HT-29 (cell line): ENCODE results near the gene NDUFA8. TPM values are rescaled to one million over a fixed set of nuclear protein-coding genes. Genes with fewer than 3 reads are reported as not detected.
A peak's percentile ranks its signal among the peaks of the same experiment; 100 is the strongest.

Source experiments
- DNase-seq: peaks from one replicate; pipeline ENCODE4 v3.0.0-alpha.2; 2015; ENCODE audit warnings: low spot score
- total RNA-seq: library from RNA; depleted of rRNA; stranded (reverse); fragments of >200 nt; shearing (Covaris generic); gene quantifications from 2 replicates; pipeline ENCODE4 v1.2.3, GENCODE V29; 2014

Gene NDUFA8
- total RNA-seq, 1 experiment from 2014 or later, result 28.1 TPM

DNA sequence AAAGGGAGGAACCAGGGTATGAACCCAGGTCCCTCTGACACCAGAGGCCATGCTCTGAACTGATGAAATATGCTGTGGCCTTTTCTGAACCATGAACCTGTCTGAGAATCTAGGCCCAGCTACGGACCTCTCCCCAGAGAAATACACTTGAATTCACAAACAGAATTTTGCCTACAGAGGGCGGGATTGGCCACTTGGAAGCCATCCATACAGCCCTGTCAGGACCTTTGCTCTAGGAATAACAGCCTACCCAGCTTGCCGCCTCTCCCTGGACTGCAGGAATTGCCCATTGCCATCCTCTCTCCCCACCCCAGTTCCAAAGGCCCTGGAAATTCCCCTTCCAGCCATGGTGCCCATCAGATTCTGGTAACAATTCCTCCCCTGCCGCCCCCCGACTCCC, 26.7 kb upstream of the NDUFA8 start:
- DNase-seq, result peak; percentile 38

DNA sequence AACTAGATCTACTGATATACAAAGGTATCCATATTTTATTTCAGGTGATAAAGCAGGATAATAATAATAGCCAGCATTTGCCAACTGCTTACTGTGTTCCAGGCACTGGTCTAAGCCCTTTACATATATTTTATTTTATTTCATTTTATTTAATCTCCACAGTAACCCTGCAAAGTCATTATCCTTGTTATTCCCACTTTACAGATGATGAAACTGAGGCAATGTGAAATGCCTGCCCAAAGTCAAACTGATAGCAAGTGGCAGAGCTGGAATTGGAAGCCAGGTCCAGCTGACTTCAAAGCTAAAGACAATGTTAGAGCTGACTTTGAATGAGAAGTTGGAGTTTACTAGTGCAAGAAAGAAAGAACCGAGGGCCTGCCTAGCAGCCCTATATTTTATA, 25.0 kb upstream of the NDUFA8 start:
- no peak for DNase-seq

DNA sequence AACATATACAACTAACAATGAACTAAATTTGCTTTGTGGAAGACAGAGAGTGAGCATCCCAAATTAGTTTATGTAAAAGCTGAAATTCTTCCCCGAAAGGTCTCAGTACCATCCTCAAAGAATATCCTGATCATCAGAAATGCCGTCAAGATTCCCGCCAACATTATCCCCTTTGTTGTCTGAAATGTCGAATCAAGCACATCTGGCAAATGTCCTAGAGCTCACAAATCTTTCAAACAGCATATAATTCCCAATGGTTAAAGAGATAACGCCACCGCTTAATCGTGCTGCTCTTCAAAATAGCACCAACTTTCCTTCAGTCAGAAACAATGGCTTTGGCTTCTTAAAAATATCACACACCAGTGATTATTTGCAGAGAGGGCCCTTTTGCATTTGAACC, 23.9 kb upstream of the NDUFA8 start:
- DNase-seq, result no peak

DNA sequence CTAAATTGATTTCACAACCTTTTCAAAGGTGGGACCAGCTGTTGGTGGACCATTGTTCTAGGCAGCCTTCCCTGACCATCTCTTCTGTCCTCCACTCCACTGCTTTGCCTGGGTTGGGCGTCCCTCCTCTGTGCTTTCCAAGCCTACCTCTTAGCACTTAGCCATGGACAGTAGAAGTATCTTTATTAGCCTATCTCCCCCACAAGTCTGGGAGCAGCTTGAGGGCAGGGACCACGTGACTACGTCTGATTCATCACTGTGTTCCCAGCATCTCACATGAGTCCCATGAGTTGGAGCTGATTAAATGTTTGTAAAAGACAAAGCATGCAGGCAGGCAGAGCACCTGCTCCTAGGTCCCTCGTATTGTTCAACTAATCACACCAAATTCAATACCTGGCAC, 21.1 kb upstream of the NDUFA8 start:
- peak; percentile 33 for DNase-seq

DNA sequence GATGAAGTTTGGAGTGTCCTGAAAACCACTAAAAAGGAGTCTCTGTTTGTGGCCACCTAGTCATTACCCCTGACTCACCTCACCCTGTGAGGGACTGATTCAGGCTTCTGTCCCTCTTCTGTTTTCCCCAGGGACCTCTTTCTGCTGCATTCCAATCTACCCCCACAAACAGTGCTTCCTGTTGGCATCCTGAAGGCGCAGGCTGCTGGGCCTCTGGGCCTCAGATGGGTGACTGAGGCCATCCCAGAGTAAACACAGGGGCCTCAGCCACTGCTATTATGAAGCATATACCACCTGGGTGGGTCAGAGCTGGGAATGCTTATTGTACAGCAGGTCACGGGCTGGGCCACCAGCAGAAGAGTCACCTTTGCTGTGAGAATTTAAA, 20.1 kb upstream of the NDUFA8 start:
- DNase-seq, result no peak

DNA sequence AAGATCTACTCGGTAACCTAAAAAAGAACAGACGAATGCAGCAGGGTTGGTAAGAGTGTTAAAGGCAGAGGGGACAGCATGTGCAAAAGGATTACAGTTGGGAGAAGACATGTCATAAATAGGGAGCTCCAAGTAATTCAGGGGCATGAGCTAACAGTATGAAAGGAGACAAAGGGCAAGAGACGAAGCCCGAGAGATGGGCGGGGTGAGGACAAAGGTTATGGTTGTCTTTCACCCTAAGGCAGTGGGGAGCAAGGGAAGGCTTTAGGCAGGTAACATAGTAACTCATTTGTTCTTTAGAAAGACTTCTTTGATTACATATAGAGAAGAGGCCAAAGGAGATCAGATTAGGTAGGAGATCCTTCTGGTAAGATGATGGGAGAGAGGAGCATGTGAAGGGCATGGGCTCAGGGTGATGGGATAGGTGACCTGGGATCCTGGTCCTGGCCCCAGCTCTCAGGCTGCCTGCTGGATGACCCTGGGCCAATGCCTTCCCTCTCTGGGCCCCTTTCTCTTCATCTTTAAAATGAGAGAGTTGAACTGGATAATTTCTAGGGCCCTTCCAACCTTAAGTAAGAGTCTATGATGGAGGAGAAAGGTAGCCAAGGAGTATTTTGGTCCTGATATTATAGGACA, 19.6 kb upstream of the NDUFA8 start:
- peak; percentile 16 for DNase-seq

DNA sequence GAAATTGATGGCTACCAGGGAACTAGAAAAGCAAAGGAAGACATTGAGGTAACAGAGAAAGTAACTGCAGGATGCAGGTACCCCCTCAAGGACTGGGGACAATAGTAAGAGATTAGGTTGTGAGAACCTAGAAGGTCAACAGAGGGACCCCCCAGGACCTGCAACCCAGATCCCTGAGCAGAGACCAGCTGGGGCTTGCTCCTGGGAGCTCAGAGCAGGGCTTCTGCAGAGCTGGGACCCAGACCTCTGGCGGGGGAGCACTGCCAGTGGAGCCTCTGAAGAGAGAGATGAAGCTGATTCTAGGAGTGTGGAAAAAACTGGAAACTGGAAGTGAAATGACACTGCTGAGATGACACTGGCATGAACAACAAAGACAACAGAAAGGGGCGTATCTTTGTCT, 17.3 kb upstream of the NDUFA8 start:
- DNase-seq, result no peak

DNA sequence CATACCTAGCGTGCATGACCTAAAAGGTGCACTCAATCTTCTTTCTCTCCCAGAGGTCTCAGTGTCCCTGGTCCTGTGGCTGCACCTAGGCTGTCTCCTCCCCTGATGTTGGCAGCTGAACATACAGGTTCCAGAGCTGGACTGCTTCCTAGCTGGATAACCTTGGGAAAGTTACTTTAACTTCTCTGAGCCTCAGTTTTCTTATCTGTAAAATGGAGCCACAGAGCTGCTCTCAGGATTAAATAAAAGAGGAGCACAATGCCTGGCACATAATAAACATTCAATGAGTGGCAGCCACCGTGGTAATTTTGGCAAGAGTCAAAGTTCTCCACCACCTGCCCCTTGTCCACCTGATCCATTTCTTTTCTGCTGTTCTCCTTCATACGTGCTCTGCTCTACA, 14.1 kb upstream of the NDUFA8 start:
- DNase-seq, result no peak

DNA sequence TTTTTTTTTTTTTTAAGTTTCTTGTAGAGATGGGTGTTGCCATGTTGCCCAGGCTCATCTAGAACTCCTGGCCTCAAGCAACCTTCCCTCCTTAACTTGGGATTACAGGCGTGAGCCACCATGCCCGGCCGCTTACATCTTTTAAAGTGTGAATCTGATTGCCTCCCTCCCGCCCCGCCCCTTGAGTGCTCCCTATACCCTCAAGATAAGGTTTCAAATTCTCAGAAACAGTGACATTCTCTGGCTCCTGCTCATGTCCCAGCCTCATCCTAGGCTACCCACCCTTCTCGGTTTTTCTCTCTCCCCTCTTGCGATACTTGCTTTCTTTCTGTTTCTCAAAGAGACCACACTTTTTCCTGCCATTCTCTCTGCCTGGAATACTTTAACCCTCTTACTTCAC, 12.6 kb upstream of the NDUFA8 start:
- no peak for DNase-seq

DNA sequence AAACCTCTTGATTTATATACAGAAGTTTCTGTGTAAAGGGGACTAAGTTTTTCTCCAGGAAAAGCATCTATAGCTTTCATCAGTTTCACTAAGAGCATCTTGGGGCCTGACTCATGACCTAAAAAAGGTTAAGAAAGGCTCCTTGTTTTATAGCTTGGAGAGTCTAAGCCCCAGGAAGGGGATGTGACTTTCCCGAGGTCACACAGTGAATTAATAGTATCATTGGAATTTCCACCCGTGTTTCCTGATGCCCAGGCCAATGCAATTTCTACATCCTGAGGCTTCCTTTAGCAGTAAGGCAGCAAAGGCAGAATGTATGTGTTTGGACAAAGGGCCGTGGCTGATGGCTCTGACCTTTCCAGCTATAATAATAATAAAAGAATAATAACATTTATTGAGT, 8.8 kb upstream of the NDUFA8 start:
- DNase-seq, result no peak

DNA sequence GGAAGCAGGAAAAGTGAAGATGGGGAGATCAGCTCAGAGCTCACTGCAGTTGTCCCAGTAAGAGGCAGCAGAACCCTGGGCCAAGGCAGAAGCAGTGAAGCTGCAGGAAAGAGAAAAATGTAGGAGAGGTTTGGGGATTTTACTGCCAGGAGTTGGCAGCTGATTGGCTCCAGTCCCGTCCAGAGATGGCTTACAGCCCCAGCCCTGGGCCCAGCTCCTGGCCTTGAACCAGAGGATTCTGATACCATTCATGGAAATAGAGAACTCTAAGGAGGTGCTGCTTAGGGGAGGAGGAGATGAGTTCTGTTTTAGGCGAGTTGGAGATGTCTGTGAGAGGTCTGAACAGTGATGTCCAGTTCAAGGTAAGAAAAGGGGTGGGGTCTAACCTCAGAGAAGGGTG, 4.7 kb upstream of the NDUFA8 start:
- no peak for DNase-seq

DNA sequence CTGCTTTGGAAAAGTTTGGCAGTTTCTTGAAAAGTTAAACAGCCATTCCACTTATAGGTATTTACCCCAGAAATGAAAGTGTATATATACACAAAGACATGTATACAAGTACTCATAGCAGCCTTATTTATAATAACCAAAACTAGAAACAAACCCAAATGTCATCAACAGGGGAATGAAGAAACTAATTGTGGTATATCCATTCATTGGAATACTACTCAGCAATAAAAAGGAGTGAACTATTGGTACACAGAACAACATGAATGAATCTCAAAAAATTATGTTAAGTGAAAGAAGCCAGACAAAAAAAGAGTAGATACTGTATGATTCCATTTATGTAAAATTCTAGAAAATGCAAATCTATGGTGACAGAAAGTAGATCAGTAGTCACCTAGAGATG, 2.8 kb upstream of the NDUFA8 start:
- no peak for DNase-seq

DNA sequence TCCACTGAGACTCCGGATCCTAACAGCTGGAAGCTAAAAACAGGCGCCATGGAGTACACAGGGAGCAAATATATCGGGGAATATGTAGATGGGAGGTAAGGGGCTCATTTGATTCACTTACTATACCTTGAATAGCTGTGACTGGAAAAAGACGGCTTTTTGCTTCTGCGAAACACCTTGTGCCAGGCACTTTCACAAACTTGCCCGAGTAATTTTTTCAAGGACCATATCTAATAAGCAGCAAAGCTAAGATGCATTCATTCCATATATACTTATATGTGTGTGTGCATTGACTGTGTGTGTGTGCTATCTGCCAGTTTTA, 307 bp upstream of the NDUFA8 start:
- no peak for DNase-seq

DNA sequence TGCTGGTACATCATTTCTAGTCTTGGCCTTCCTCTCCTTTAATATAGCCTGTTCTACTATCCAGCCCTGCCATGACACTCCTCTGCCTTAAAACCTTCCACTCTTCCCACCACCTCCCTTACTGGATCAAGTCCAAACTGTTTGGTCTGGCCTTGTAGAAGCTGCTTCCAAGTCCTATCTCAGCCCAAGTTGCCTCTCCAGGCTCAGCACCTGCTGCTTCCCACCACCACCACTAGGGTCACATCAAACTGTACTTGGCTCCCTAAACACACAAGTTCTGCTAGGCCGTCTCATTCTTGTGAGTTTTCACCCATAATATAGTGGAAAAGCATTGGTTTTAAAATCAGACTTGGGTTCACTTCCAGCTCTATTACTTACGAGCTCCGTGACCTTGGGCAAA, 1.4 kb downstream of the NDUFA8 start:
- peak; percentile 69 for DNase-seq

DNA sequence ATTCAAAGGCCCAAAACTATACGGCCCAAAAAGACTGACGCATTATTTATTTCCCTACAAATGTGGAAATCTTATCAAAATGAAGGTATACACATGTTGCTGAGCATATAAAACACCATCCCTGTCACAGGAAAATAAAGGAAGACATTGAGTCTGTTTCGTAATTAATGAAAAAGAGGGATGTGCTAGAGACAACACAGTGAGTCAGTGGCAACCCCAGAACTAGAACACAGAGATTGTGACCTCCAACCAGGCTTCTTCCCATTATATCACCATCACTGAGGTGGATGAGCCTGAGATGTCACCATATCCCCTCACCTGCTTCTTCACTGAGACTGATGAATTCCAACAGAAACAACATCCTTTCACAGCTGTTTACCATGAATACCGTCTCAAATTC, 3.8 kb downstream of the NDUFA8 start:
- no peak for DNase-seq

DNA sequence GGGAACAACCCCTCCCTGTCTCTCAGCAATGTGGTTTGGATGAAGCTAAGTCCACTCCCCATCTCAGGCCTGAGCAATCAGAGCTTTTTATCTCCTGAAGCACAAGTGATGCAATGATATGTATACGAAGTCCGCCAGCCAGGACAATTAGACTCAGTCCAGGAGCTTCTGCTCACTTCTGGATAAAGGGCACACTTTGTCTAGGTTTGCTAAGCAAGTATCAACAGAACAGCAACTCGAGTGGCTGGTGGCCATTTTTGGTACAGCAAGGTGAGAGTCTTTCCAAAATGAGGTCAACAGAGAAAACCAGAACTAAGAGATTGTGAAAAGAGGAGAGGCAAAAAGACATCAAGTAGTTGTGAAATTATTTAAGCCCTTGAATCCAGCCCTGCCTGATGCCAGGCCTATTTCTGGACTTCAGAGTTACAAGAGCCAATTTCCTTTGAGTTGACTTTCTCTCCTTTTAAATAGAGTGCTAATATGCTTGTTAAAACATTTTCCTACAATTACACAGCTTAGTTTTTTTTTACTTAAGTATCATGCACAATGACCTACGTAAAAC, 8.2 kb downstream of the NDUFA8 start:
- DNase-seq, result no peak

DNA sequence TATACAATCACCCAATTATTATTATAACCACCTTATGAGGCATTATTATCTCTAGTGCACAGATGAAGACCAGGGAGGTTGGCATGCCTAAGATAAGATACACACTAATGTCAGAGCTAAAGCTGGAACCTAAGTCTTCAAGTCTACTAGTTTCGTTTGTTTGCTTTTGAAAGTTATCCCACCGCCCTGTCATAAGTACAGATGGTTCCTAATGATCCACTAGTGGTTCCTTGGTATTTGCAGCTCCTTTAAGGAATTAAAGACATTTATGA, 14.1 kb downstream of the NDUFA8 start:
- DNase-seq, result no peak

DNA sequence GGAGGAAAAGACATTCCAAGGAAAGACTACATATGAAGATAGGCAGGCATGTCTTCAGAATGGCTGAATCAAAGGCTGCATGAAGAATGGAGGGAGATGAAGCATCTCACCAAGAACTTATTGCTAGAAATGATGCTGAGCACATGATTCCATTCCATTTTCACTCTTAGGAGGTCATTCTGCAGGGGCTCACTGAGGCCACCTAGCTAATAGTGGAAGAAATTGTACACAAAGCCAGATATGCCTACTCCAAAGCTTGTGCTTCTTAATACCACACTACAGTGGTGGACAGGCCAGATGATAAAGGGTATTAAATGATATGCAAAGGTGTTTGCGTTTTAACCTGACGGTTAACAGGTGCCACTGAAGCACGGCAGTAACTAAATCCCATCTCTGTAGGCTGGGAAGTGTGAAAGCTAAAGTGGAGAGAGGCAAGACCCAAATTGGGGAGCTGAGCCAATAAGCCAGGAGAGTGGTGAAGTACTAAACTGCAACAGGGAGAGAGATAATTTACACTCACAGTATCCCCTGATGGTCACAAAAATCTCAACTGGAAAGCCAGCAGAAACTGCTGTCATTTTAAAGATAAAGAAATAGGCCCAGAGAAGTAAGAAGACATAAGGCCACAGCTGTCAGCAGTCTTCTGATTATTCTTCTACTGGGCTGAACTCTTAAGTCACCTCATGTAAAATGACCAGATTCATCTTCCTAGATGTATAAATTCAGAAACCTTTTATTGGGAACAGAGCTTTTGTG, 14.6 kb downstream of the NDUFA8 start:
- peak; percentile 10 for DNase-seq

DNA sequence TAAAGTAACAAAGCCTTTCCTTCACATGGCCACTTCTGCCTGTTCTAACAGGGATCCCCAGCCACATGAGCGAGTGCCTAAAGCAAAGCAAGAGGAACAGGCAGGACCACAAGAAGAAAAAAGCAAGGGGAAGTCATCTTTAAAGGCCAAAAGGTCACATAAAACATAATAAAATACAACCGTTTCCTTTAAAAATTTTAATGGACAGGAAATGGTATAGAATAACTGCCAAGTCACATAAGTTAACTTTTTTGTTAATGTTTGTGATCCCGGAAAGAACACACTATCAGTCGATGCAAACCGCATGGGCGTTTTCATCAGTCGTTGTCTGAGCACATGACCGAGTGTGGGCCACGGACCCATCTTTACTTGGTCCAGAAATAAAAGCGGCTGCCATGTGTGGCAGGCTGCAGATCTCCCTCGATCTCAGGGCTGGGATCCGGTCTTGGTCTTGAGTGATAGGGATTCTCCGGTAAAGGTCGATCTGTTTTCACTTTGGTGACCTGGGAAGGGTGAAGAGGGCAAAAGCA, 15.6 kb downstream of the NDUFA8 start:
- no peak for DNase-seq

DNA sequence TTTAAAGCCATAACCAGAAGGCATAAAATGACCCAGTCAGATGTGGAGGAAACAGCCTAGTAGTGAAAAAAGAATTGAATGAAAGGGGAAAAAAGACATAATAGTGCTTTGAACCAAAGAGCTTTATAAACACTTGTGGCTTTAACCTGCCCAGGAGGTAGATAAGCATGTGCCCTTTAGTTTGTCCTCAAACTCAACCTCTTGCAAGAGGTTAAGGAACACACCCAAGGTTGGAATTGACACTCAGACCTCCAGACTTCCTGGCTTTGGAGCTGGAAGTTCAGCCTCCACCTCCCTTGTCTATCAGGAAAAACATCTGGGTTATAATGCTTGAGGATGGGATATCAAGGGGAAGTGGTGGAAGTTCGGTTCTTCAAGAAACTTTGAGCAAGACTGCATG, 16.3 kb downstream of the NDUFA8 start:
- DNase-seq, result no peak

DNA sequence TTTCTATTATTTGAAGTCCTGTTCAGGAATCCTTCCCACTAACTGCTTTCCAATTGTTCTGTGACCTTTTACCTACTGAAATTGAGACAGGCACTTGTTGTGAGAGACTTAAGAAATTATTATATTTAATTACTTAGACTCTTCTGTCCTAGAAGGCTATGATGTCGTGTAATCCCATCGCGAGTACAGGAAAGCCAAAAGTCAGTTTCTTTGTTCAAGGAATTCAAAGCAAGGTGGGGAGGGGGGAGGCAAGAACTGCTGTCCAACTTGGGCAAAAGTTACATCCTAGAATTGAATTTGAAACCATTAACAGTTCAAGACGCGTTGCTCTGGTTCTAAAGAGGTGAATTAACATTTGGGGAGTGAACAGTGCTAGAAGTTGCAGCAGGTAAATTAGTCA, 17.9 kb downstream of the NDUFA8 start:
- DNase-seq, result no peak

DNA sequence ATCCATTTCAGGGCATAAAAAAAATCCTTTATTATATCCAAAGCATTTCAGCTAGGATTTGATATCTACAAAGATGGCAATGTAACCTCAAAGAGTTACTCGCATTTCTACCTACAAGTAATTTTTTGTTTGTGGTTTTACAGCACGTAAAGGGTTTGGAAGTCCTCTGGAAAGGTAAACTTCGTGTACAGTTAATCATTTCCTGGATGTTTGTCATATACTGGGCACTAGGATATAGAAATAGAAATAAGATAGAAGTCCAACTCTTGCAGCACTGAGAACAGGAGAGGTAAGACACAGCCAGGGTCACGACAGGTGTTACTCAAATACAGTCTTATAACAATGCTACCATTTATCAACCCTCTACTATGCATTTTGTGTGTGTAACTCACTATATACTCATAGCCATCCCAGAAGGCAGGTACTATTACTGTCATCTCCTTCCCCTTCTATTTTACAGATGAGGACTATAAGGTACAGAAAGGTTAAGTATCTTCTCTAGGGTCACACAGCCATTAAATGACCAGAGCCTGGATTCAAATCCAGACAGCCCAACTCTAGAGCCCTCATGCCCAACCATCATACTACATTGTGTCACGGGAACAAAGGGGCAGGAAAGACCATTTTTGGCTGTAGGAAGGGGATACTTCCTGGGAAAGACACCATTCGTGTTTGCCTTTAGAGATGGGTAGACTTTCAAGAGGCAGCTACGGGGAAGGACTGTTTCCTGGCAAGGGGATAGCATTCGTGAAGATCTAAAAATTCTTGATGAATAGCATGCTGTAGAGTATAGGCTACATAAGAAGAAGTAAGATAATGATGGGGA, 19.0 kb downstream of the NDUFA8 start:
- DNase-seq, result no peak
